H1 (cell line): ENCODE measurements around the gene CSF3. TPM values are rescaled to one million over a fixed set of nuclear protein-coding genes. Genes with fewer than 3 reads are reported as not detected.

Experiments used
- CTCF ChIA-PET: fragments of 300-600 bp; sonication (Branson Sonifier 250); formaldehyde crosslinking; loops from one replicate; lab custom pipeline; 2021; ENCODE audit not compliant: partially characterized antibody; lab: Charles Lee
- POLR2A ChIA-PET: fragments of 300-600 bp; sonication (Branson Sonifier 250); formaldehyde crosslinking; loops from one replicate; lab custom pipeline; 2021; ENCODE audit warnings: inconsistent platforms; ENCODE audit not compliant: partially characterized antibody; lab: Charles Lee
- DNase-seq, 2 experiments: peaks; one replicate each; pipeline versions ENCODE4 v3.0.0 to v3.0.0-alpha.2; 2010 to 2022; ENCODE audit warnings: low spot score in 2 of 2, low read depth in 1 of 2, mixed read lengths in 1 of 2
- FAIRE-seq: peaks from 2 replicates; lab custom pipeline; 2011; peaks lifted over from hg19 to GRCh38; lab: Jason Lieb, UNC
- H2AFZ ChIP-seq: 2 replicates; pipeline ENCODE4 v1.8.1; 2012; ENCODE audit warnings: low read length, inconsistent platforms
- H2AK5ac ChIP-seq: 2 replicates; pipeline ENCODE4 v1.6.1; 2013; ENCODE audit warnings: low read depth, low read length
- H2BK120ac ChIP-seq: replicated peaks from 2 replicates; pipeline ENCODE3; 2013; ENCODE audit warnings: low read depth, low read length, inconsistent platforms
- H2BK12ac ChIP-seq: 2 replicates; pipeline ENCODE4 v1.6.1; 2013; ENCODE audit warnings: low read depth, low read length
- H2BK15ac ChIP-seq: 2 replicates; pipeline ENCODE4 v1.6.1; 2013; ENCODE audit warnings: low read length
- H2BK20ac ChIP-seq: 2 replicates; pipeline ENCODE4 v1.6.1; 2013; ENCODE audit warnings: low read length
- H2BK5ac ChIP-seq: 2 replicates; pipeline ENCODE4 v1.6.1; 2013; ENCODE audit warnings: low read depth, low read length
- H3K14ac ChIP-seq: 2 replicates; pipeline ENCODE4 v1.6.1; 2013; ENCODE audit warnings: inconsistent platforms; ENCODE audit not compliant: insufficient read length
- H3K18ac ChIP-seq: 2 replicates; pipeline ENCODE4 v1.6.1; 2013; ENCODE audit warnings: low read length; ENCODE audit errors: extremely low read depth
- H3K23ac ChIP-seq: 2 replicates; pipeline ENCODE4 v1.6.1; 2013; ENCODE audit warnings: inconsistent platforms; ENCODE audit not compliant: insufficient read length
- H3K23me2 ChIP-seq: 2 replicates; pipeline ENCODE4 v1.6.1; 2013; ENCODE audit warnings: low read depth, low read length
- H3K27ac ChIP-seq: 2 replicates; pipeline ENCODE4 v1.6.1; 2011; ENCODE audit warnings: low read depth, low read length, inconsistent platforms
- H3K27me3 ChIP-seq, 4 experiments: replicated peaks in 1 of 4; 1 replicate in 1 of 4; 2 replicates in 3 of 4; pipeline versions ENCODE4 v1.6.1 to v1.8.1; 2011 to 2013; ENCODE audit warnings: low read length in 3 of 4, mild to moderate bottlenecking in 3 of 4, inconsistent platforms in 2 of 4, mixed read lengths in 2 of 4, moderate library complexity in 1 of 4; ENCODE audit not compliant: control insufficient read depth in 3 of 4, insufficient read depth in 3 of 4; ENCODE audit errors: extremely low read depth in 1 of 4
- H3K36me3 ChIP-seq, 4 experiments: 2 replicates each; pipeline versions ENCODE4 v1.6.1 to v1.8.1; 2011 to 2013; ENCODE audit warnings: mild to moderate bottlenecking in 4 of 4, low read length in 3 of 4, moderate library complexity in 2 of 4, control low read depth in 1 of 4, inconsistent platforms in 1 of 4; ENCODE audit not compliant: insufficient read depth in 4 of 4, control insufficient read depth in 2 of 4
- H3K4ac ChIP-seq: replicated peaks from 2 replicates; pipeline ENCODE3; 2013; ENCODE audit warnings: low read length, low read depth, mixed read lengths, inconsistent platforms; ENCODE audit not compliant: insufficient read length
- H3K4me1 ChIP-seq, 4 experiments: replicated peaks in 1 of 4; 1 replicate in 1 of 4; 2 replicates in 3 of 4; pipeline versions ENCODE4 v1.6.1 to v1.8.1; 2011 to 2013; ENCODE audit warnings: low read length in 3 of 4, inconsistent platforms in 2 of 4, mixed read lengths in 1 of 4; ENCODE audit not compliant: insufficient read depth in 4 of 4, control insufficient read depth in 3 of 4
- H3K4me2 ChIP-seq, 2 experiments: 2 replicates each; pipeline versions ENCODE4 v1.6.1 to v1.8.1; 2011 to 2013; ENCODE audit warnings: low read depth in 2 of 2, low read length in 2 of 2, control low read depth in 1 of 2, inconsistent platforms in 1 of 2, mild to moderate bottlenecking in 1 of 2; ENCODE audit not compliant: insufficient read depth in 1 of 2
- H3K4me3 ChIP-seq, 4 experiments: fragments of 200-600, 300-600 bp in 1 of 4; sonication (generic), shearing (Covaris generic), sonication (Bioruptor Twin) in 1 of 4; 2 replicates each; pipeline versions ENCODE4 v1.5.1 to v1.8.1; 2011 to 2016; ENCODE audit warnings: low read length in 4 of 4, low read depth in 3 of 4, control low read depth in 2 of 4, inconsistent platforms in 2 of 4, mild to moderate bottlenecking in 2 of 4, mixed read lengths in 1 of 4, moderate library complexity in 1 of 4; ENCODE audit not compliant: insufficient read depth in 2 of 4; ENCODE audit errors: extremely low read depth in 1 of 4
- H3K56ac ChIP-seq: replicated peaks from 2 replicates; pipeline ENCODE3; 2013; ENCODE audit warnings: low read depth, mild to moderate bottlenecking, mixed read lengths, low read length, inconsistent platforms; ENCODE audit not compliant: insufficient read length
- H3K79me1 ChIP-seq: 2 replicates; pipeline ENCODE4 v1.6.1; 2013; ENCODE audit warnings: low read depth, low read length, control low read depth
- H3K79me2 ChIP-seq, 2 experiments: 2 replicates each; pipeline versions ENCODE4 v1.6.1 to v1.8.1; 2012 to 2013; ENCODE audit warnings: low read length in 2 of 2, mild to moderate bottlenecking in 2 of 2, inconsistent platforms in 1 of 2; ENCODE audit not compliant: insufficient read depth in 2 of 2, control insufficient read depth in 1 of 2
- H3K9ac ChIP-seq, 4 experiments: replicated peaks in 1 of 4; 1 replicate in 1 of 4; 2 replicates in 3 of 4; pipeline versions ENCODE4 v1.6.1 to v1.8.1; 2011 to 2013; ENCODE audit warnings: low read depth in 3 of 4, low read length in 3 of 4, control low read depth in 2 of 4, mild to moderate bottlenecking in 2 of 4, moderate library complexity in 2 of 4, inconsistent platforms in 1 of 4; ENCODE audit errors: extremely low read depth in 1 of 4
- H3K9me3 ChIP-seq, 2 experiments: 2 replicates each; pipeline versions ENCODE4 v1.6.1 to v1.8.1; 2012 to 2013; ENCODE audit warnings: mild to moderate bottlenecking in 2 of 2, moderate library complexity in 2 of 2, control low read depth in 1 of 2, inconsistent platforms in 1 of 2, low read depth in 1 of 2, low read length in 1 of 2, mixed read lengths in 1 of 2; ENCODE audit not compliant: insufficient read depth in 2 of 2
- H4K20me1 ChIP-seq, 2 experiments: replicated peaks in 1 of 2; 2 replicates each; pipeline versions ENCODE3 to v1.8.1; 2011 to 2013; ENCODE audit warnings: inconsistent platforms in 2 of 2, low read length in 2 of 2, mild to moderate bottlenecking in 1 of 2; ENCODE audit not compliant: insufficient read depth in 2 of 2, control insufficient read depth in 1 of 2
- H4K5ac ChIP-seq: 2 replicates; pipeline ENCODE4 v1.6.1; 2013; ENCODE audit warnings: low read length, low read depth, mixed read lengths, inconsistent platforms; ENCODE audit not compliant: insufficient read length
- H4K8ac ChIP-seq: 2 replicates; pipeline ENCODE4 v1.8.0; 2013; ENCODE audit warnings: mild to moderate bottlenecking, moderate library complexity, low read length, inconsistent platforms; ENCODE audit not compliant: insufficient read depth; ENCODE audit errors: extremely low read depth
- H4K91ac ChIP-seq: replicated peaks from 2 replicates; pipeline ENCODE3; 2013; ENCODE audit warnings: low read length, mixed read lengths, inconsistent platforms; ENCODE audit not compliant: insufficient read length
- BRCA1 ChIP-seq: IDR thresholded peaks from 2 replicates; pipeline ENCODE4 v1.6.1; 2012; ENCODE audit warnings: low read depth, low read length, improper control_type of control experiment
- CBX5 ChIP-seq: fragments of 300-800, 300-1000 bp; sonication (generic); IDR thresholded peaks from 2 replicates; pipeline ENCODE4 v1.7.1; 2016; ENCODE audit warnings: antibody characterized with exemption, low read length, low read depth
- CEBPB ChIP-seq: IDR thresholded peaks from 2 replicates; pipeline ENCODE4 v1.6.1; 2012; ENCODE audit warnings: low read depth, low read length
- GABPA ChIP-seq: IDR thresholded peaks from 2 replicates; pipeline ENCODE4 v1.6.1; 2011; ENCODE audit warnings: mild to moderate bottlenecking, low read length, moderate library complexity, borderline replicate concordance; ENCODE audit not compliant: insufficient read depth
- MAFK ChIP-seq: IDR thresholded peaks from 2 replicates; pipeline ENCODE4 v1.6.1; 2012; ENCODE audit warnings: low read depth, mild to moderate bottlenecking, improper control_type of control experiment, low read length
- PHF8 ChIP-seq: fragments of 200-600 bp; sonication (generic); conservative IDR thresholded peaks from 2 replicates; pipeline ENCODE4 v1.7.1; 2012; ENCODE audit warnings: low read depth, mild to moderate bottlenecking, inconsistent platforms, low read length, moderate library complexity
- RBBP5 ChIP-seq: IDR thresholded peaks from 2 replicates; pipeline ENCODE4 v1.7.1; 2012; ENCODE audit warnings: low read depth, mild to moderate bottlenecking, inconsistent platforms, low read length, moderate library complexity, borderline replicate concordance
- SIX5 ChIP-seq: IDR thresholded peaks from 2 replicates; pipeline ENCODE4 v1.6.1; 2011; ENCODE audit warnings: mild to moderate bottlenecking, low read depth, low read length
- TBP ChIP-seq: IDR thresholded peaks from 2 replicates; pipeline ENCODE4 v1.6.1; 2011; ENCODE audit warnings: low read depth, low read length, improper control_type of control experiment
- TCF12 ChIP-seq: IDR thresholded peaks from 2 replicates; pipeline ENCODE4 v1.6.1; 2011; ENCODE audit warnings: low read depth, mild to moderate bottlenecking, low read length
- WGBS, 2 experiments: shearing (Covaris generic) in 1 of 2; methylation state at CpG; one replicate each; pipeline versions ENCODE4 v1.1.6 to v1.1.7; 2013 to 2015; ENCODE audit warnings: low lambda C conversion rate in 2 of 2, mixed read lengths in 2 of 2, inconsistent platforms in 1 of 2, low coverage in 1 of 2, missing lambda C conversion rate in 1 of 2; ENCODE audit not compliant: insufficient replicate concordance in 2 of 2, insufficient coverage in 1 of 2, insufficient read length in 1 of 2; ENCODE audit errors: extremely low coverage in 1 of 2, missing lambda C conversion rate in 1 of 2; 5-methylcytosine and 5-hydroxymethylcytosine counted together
- polyA plus RNA-seq, 7 experiments: library from polyadenylated mRNA; depleted of rRNA in 3 of 7; stranded (reverse) in 5 of 7; unstranded in 2 of 7; fragments of >200 nt in 5 of 7; fragments of 200-250 nt in 2 of 7; gene quantifications; 1 replicate in 5 of 7; 2 replicates in 1 of 7; 4 replicates in 1 of 7; pipeline versions ENCODE4 v1.2.1 to v1.2.3, GENCODE V29; 2011 to 2013; ENCODE audit warnings: missing spikeins in 2 of 7, mixed read lengths in 2 of 7
- total RNA-seq: library from RNA; stranded (reverse); fragmentation: NEBNext Ultra II Directional; extraction: Animal tissue kit (Norgen Biotek cat#: 25700); gene quantifications from 2 replicates; pipeline ENCODE4 v1.2.1, GENCODE V29; 2021
- TF ChIP-seq, protein P1 (sequence below), 3 experiments: IDR thresholded peaks; 1 replicate in 2 of 3; 2 replicates in 1 of 3; pipeline versions ENCODE4 v1.5.1 to v1.6.1; 2011; ENCODE audit warnings: low read length in 3 of 3, mild to moderate bottlenecking in 3 of 3, inconsistent platforms in 2 of 3, low read depth in 1 of 3, moderate library complexity in 1 of 3; ENCODE audit not compliant: insufficient read depth in 1 of 3; ENCODE audit errors: control extremely low read depth in 1 of 3

Gene CSF3
- total and polyA plus RNA-seq, 2 of the 8 experiments (the other 6 are each of a cell fraction or from before 2014, with no cell fraction given) = 0.03 TPM; not detected in 1

DNA sequence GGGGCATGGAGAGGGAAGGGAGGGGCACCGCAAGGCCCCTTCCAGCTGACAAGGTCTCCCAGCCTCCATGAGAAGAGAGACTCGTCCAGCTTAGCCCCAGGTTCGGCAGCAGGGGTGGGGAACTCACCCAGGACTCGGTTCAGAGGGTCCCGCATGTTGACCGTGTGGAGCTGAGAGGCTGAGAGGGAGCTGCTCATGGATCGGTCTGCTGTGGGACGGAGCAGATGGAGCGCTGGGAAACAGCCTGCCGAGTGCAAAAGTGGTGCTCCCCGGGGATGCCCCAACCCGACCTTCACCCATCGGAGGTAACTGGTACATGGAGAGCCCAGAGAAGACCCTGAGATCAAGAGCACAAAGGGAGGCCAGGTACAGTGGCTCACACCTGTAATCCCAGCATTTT is 4.9 kb downstream of the CSF3 start:
- no peak overlapping the region for H4K91ac ChIP-seq
- TF ChIP-seq, protein P1, sequence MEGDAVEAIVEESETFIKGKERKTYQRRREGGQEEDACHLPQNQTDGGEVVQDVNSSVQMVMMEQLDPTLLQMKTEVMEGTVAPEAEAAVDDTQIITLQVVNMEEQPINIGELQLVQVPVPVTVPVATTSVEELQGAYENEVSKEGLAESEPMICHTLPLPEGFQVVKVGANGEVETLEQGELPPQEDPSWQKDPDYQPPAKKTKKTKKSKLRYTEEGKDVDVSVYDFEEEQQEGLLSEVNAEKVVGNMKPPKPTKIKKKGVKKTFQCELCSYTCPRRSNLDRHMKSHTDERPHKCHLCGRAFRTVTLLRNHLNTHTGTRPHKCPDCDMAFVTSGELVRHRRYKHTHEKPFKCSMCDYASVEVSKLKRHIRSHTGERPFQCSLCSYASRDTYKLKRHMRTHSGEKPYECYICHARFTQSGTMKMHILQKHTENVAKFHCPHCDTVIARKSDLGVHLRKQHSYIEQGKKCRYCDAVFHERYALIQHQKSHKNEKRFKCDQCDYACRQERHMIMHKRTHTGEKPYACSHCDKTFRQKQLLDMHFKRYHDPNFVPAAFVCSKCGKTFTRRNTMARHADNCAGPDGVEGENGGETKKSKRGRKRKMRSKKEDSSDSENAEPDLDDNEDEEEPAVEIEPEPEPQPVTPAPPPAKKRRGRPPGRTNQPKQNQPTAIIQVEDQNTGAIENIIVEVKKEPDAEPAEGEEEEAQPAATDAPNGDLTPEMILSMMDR (IDR thresholded peaks at IDR 0.05; ENCODE audit: control extremely low read depth in 1 of 3, insufficient read depth in 1 of 3, low read depth in 1 of 3, low read length in 3 of 3) = no peak
- TF ChIP-seq RBBP5 = no peak
- TF ChIP-seq CEBPB = no peak
- no peak for TF ChIP-seq PHF8
- TF ChIP-seq CBX5 = no peak
- no peak for TF ChIP-seq BRCA1
- TF ChIP-seq GABPA = no peak
- TF ChIP-seq TCF12 = no peak
- no peak for TF ChIP-seq TBP
- no peak for TF ChIP-seq SIX5
- no peak for TF ChIP-seq MAFK

More for the DNA sequence above, 4.9 kb downstream of the CSF3 start:
- H3K79me1 ChIP-seq = 0 out of 2 replicates have a peak, but pooled peaks cover 2% of the 10 kb centered on the region
- H3K27ac ChIP-seq = no peak overlapping the region
- H4K5ac ChIP-seq = no peak overlapping the region
- no peaks in the 10 kb centered on the region for H3K79me2 ChIP-seq
- WGBS, 2 experiments = 98% methylated on average over 12 of the region's 13 CpGs; no CpG with 5 or more reads in 1 of the 2 experiments
- no peak overlapping the region for H3K18ac ChIP-seq
- H2AK5ac ChIP-seq = no peak overlapping the region
- no peak overlapping the region for H3K23ac ChIP-seq
- H3K9me3 ChIP-seq = no peaks in the 10 kb centered on the region
- no peak overlapping the region for H2AFZ ChIP-seq
- H3K36me3 ChIP-seq = peaks cover 4 to 15% (median 14%) of the 10 kb centered on the region in 4 experiments; a peak in 5 of 8 replicates
- no peak overlapping the region for H2BK15ac ChIP-seq
- peaks cover 0 to 2% (median 0%) of the 10 kb centered on the region in 4 experiments; a peak in 2 of 7 replicates for H3K27me3 ChIP-seq
- no peak overlapping the region for H2BK120ac ChIP-seq
- H2BK12ac ChIP-seq = no peak overlapping the region
- H2BK20ac ChIP-seq = no peak overlapping the region
- DNase-seq (no peak), FAIRE-seq (no peak)
- H3K4me2 ChIP-seq = no peak overlapping the region
- H3K4ac ChIP-seq = no peak overlapping the region
- H2BK5ac ChIP-seq = no peak overlapping the region
- peaks cover 0 to 27% (median 16%) of the 10 kb centered on the region in 4 experiments; a peak in 6 of 7 replicates for H3K4me1 ChIP-seq
- H3K4me3 ChIP-seq = no peak overlapping the region
- H3K14ac ChIP-seq = no peak overlapping the region
- no peaks in the 10 kb centered on the region; the same call in 1 of the 2 replicates for H3K23me2 ChIP-seq
- H3K56ac ChIP-seq = no peak overlapping the region
- H4K8ac ChIP-seq = no peak overlapping the region
- no peak overlapping the region for H3K9ac ChIP-seq
- CTCF ChIA-PET = interaction anchor here (3.5 to 29.7 kb wide), 3 partner anchors 8 to 44 kb away, joined by 45 to 876 read pairs (median 428); partner anchors contain the start of genes CSF3, MED24 and THRA
- H4K20me1 ChIP-seq = no peaks in the 10 kb centered on the region
- POLR2A ChIA-PET = no interaction called here
